Activated T-helper 2 cell treated with anti-CD3 and anti-CD28 coated beads, Interferon-gamma antibody, Interleukin-2, Interleukin-4, amounts not matched to agents 10 μg/mL and 5 μg/mL and 100 μg/mL, durations not matched to agents 14 hours and 24 hours and 36 hours (primary cell): Measurements from ENCODE around the gene MRPL33. TPM values are rescaled to one million over a fixed set of nuclear protein-coding genes. Genes with fewer than 3 reads are reported as not detected.

Experiments
- DNase-seq: peaks from one replicate; pipeline ENCODE4 v3.0.0; 2021; ENCODE audit warnings: low spot score
- H3K27ac Mint-ChIP-seq: one replicate; pipeline ENCODE4 v1.8.0; 2021; ENCODE audit warnings: mixed read lengths
- H3K27me3 Mint-ChIP-seq: one replicate; pipeline ENCODE4 v1.8.0; 2021; ENCODE audit warnings: low read depth, mixed read lengths
- H3K36me3 Mint-ChIP-seq: one replicate; pipeline ENCODE4 v1.8.0; 2021; ENCODE audit warnings: low read depth, mixed read lengths
- H3K4me1 Mint-ChIP-seq: one replicate; pipeline ENCODE4 v1.8.0; 2021; ENCODE audit warnings: low read depth, mixed read lengths
- H3K4me3 Mint-ChIP-seq: one replicate; pipeline ENCODE4 v1.8.0; 2021; ENCODE audit warnings: low read depth, mild to moderate bottlenecking, moderate library complexity, mixed read lengths
- H3K9me3 Mint-ChIP-seq: one replicate; pipeline ENCODE4 v1.8.0; 2021; ENCODE audit warnings: mixed read lengths
- intact Hi-C: fragments of 100-400 bp; cut with micrococcal nuclease; formaldehyde crosslinking; loops from one replicate; pipeline ENCODE4 v1.15.1; 2023
- total RNA-seq: library from RNA; stranded (reverse); gene quantifications from 2 replicates; pipeline ENCODE4 v1.2.3, GENCODE V29; 2022

MRPL33 gene
- total RNA-seq, 1 donor from 2014 or later: 58.9 TPM

DNA sequence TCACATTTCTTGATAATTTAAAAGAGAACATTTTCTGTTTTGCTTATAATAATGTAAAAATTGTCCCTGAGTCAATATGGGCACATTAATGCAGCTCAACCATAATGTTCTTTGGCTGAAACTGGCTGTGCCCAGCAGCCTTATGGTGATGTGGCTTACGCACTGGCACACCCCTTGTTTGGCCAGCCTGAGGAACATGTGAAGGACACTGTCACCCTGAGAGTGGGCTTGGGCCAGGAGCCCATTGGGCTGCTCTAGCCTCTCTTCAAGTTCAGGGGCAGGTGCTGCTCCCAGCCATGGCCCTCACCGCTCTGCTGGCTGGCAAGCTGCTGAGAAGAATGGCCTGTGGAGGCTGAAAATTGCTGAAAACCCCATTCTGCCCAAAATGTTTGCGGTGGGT is 37.5 kb downstream of the MRPL33 start:
- intact Hi-C loops: no loop called here
- DNase-seq: no peak
- Mint-ChIP-seq H3K36me3 (no peaks in the 10 kb centered on the region), H3K9me3 (no peaks in the 10 kb centered on the region), H3K27ac (no peak overlapping the region), H3K4me3 (no peak overlapping the region), H3K4me1 (peaks cover 7% of the 10 kb centered on the region), H3K27me3 (no peaks in the 10 kb centered on the region)

DNA sequence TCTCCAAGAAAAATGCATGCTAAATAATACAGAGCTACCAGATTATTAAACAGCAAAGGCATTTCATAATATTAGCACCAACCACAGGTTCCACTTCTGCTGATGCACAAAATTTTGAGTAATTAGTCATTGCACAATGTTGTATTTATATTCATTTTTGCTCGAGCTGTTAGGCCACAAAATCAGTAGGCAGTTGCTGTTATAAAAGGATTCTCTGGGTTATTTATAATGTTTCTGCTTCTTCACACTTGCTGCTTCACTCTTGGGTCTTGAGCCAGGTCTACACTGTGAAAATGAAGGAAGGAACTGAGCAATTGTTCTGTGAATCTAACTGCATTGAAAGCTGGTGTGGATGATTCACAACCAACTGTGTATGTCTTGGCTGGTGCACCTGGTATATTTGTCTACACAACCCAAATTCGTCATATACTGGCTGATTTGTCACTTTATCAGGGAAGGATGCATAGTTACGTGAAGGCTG is 38.3 kb downstream of the MRPL33 start:
- Mint-ChIP-seq H3K9me3 (no peaks in the 10 kb centered on the region), H3K27ac (no peak overlapping the region), H3K4me1 (peaks cover 7% of the 10 kb centered on the region), H3K4me3 (no peak overlapping the region), H3K36me3 (no peaks in the 10 kb centered on the region), H3K27me3 (peaks cover 2% of the 10 kb centered on the region)
- no peak for DNase-seq
- intact Hi-C loops: no loop called here

DNA sequence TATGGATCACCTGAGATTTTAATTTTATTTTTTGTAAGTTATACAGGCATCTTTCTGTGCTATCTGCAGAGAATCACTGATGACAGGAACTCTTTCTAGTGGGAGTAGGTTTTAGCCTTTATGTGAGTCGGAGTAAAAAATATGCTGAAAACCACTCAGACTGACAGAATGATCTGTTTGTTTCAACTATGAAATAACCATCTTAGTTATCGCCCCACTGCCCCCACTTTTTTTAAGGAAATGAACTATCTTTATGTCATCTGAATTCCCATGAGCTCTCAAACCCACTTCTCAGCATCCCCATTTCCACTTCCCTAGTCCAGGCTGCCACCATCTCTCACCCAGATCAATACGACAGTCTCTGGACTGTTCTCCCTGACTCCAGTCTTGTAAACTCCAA is 38.9 kb downstream of the MRPL33 start:
- Mint-ChIP-seq H3K36me3 (no peaks in the 10 kb centered on the region), H3K4me1 (peaks cover 7% of the 10 kb centered on the region), H3K27me3 (peaks cover 2% of the 10 kb centered on the region), H3K4me3 (no peak overlapping the region), H3K27ac (no peak overlapping the region), H3K9me3 (no peaks in the 10 kb centered on the region)
- intact Hi-C loops: no loop called here
- no peak for DNase-seq

DNA sequence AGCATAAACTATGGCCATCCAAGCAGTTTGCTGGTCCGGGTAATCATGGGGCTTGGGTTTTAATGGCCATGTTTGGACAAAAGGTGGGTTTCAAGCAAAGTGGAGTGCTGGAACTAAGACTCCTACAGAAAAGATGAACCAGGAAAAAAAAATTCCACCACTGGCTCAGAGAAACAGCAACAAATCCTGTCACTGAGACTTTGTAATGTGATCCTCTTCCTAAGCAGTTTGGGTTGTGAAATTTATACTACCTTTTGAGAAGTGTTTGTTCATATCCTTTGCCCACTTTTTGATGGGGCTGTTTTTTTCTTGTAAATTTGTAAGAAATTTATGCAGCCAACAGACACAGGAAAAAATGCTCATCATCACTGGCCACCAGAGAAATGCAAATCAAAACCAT is 40.2 kb downstream of the MRPL33 start:
- Mint-ChIP-seq H3K4me3 (no peak overlapping the region), H3K27me3 (peaks cover 2% of the 10 kb centered on the region), H3K36me3 (no peaks in the 10 kb centered on the region)

DNA sequence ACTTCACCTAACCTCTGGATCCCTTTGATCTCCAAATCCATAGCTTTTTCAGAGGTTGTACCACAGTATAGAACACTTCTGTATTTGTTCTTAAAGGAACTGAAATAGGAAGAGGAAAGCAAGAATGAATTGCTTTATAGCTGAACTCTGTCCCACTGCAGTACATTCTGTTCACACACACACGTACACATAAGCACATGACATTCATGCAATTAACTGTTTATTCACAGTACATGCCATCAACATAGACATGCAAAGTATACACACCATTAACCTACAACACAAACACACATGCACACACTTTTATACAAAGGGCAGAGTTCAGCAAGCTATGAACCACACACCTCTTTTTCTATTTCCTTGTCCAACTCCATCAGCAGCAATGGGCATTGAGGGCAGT is 43.2 kb downstream of the MRPL33 start:
- Mint-ChIP-seq H3K36me3 (no peaks in the 10 kb centered on the region), H3K9me3 (no peaks in the 10 kb centered on the region), H3K4me1 (peaks cover 7% of the 10 kb centered on the region), H3K27me3 (peaks cover 2% of the 10 kb centered on the region), H3K4me3 (no peak overlapping the region), H3K27ac (no peak overlapping the region)
- intact Hi-C loops: no loop called here
- no peak for DNase-seq

More for the DNA sequence above, 40.2 kb downstream of the MRPL33 start:
- intact Hi-C loops: no loop called here
- DNase-seq: no peak
- Mint-ChIP-seq H3K9me3 (no peaks in the 10 kb centered on the region), H3K27ac (no peak overlapping the region), H3K4me1 (peaks cover 7% of the 10 kb centered on the region)

DNA sequence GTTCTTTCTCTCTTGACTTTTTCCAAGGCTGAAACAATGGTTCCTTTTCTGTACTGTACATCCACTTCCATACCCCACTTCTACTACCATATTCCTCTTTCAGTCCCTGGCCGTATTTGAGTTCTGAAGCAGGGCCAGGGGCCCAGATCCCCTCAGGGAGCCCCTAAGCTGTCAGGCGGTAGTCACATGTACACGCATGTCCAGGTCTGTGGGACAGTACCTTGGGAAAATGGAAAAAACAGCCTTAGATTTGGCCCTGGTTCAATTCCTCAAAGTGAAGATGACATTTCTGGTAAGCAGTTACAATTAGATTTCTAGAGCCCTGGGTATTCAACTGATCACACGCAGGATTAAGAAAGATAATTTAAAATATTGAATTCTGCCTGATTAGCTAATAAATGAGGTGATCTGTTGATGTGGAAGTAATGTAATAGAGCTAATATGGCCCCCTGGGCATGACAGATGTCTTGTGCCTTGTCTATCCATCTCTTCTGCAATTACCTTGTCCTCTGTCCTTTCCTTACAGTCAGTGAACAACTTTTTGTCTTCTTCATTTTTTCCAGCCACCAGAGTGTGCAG is 44.4 kb downstream of the MRPL33 start:
- Mint-ChIP-seq H3K4me1 (peaks cover 2% of the 10 kb centered on the region), H3K4me3 (no peak overlapping the region), H3K9me3 (no peaks in the 10 kb centered on the region), H3K36me3 (no peaks in the 10 kb centered on the region), H3K27me3 (peaks cover 2% of the 10 kb centered on the region), H3K27ac (no peak overlapping the region)
- intact Hi-C loops: no loop called here
- DNase-seq: no peak

DNA sequence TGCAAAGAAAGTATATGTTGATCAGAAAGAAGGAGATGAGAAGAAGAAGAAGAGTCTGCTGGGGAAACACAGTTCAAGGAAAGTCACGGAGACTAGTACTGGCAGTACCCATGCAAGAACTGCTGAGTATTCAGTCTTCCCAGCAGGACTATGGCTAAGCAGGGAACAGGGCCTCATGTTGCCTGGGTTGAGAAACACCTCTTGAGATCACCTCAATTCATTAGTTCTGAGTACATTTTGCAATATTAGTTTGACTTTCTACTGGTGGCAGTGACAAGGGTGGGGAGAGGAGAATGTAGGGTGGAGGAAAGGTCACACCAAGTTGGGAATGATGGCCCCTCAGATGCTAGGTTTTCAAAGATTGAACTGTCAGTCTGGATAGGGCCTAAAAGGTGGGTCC is 50.5 kb downstream of the MRPL33 start:
- Mint-ChIP-seq H3K9me3 (peaks cover 12% of the 10 kb centered on the region), H3K27me3 (no peaks in the 10 kb centered on the region), H3K27ac (no peak overlapping the region), H3K36me3 (no peaks in the 10 kb centered on the region), H3K4me3 (no peak overlapping the region), H3K4me1 (no peaks in the 10 kb centered on the region)
- DNase-seq: no peak
- intact Hi-C loops: no loop called here

DNA sequence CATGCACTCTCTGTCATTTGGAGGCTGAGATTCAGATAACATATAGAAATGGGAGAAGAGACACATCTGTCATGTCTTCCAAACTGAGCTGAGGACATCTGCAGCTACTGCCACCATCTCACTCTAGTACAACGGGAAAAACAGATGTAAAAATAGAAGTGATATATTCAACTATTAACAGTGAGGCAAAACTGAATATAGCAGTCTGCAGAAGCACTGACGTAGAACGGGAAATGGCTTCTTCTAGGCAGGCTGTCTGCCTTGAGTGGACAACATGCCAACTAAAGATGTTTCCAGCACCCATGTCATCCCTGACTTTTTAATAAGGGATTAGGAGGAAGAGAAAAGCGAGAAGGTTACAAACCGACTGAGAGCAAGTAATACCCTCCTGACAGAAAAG is 51.6 kb downstream of the MRPL33 start:
- Mint-ChIP-seq H3K9me3 (peaks cover 12% of the 10 kb centered on the region), H3K27me3 (no peaks in the 10 kb centered on the region), H3K36me3 (no peaks in the 10 kb centered on the region), H3K27ac (no peak overlapping the region), H3K4me3 (no peak overlapping the region), H3K4me1 (no peaks in the 10 kb centered on the region)
- no peak for DNase-seq
- intact Hi-C loops: no loop called here

DNA sequence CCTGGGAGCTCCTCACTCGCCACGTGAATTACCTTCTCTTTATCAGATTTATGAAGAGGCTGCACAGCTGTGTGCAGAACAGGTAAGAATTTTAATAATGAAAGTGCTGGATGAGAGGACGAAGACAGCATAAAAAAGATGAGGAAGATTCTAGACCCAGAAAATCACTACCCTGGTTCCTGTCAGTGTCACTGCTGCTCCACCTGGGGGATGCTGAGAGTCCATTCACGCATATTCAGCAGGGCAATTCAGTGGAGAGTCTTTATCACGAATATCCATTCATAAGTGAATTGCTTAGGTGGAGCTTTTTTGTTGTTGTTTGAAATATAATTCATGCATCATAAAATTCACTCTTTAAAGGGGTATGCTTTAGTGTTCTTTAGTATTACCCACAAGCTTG is 52.0 kb downstream of the MRPL33 start:
- H3K27me3 Mint-ChIP-seq: no peaks in the 10 kb centered on the region
- H3K36me3 Mint-ChIP-seq: no peaks in the 10 kb centered on the region
- H3K4me1 Mint-ChIP-seq: no peaks in the 10 kb centered on the region
- peaks cover 12% of the 10 kb centered on the region for H3K9me3 Mint-ChIP-seq
- intact Hi-C loops: no loop called here
- no peak for DNase-seq
- H3K27ac Mint-ChIP-seq: no peak overlapping the region
- H3K4me3 Mint-ChIP-seq: no peak overlapping the region

DNA sequence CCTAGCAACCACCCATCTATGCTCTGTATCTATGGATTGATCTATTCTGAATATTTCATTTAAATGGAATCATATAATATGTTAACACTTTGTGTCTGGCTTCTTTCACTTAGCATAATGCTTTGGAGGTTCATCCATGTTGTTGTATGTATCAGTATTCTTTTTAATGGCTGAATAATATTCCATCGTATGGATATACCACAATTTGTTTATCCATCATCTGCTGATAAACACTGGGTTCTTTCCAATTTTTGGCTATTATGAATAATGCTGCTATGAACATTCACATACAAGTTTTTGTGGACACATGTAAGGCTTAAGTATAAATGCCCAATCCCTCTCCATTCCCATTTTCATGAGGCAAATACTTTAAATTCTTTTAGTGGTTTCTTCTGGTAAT is 52.9 kb downstream of the MRPL33 start:
- no peaks in the 10 kb centered on the region for H3K4me1 Mint-ChIP-seq
- H3K27me3 Mint-ChIP-seq: no peaks in the 10 kb centered on the region
- no peaks in the 10 kb centered on the region for H3K36me3 Mint-ChIP-seq
- intact Hi-C loops: no loop called here
- H3K27ac Mint-ChIP-seq: no peak overlapping the region
- DNase-seq: no peak
- no peak overlapping the region for H3K4me3 Mint-ChIP-seq
- peaks cover 12% of the 10 kb centered on the region for H3K9me3 Mint-ChIP-seq

DNA sequence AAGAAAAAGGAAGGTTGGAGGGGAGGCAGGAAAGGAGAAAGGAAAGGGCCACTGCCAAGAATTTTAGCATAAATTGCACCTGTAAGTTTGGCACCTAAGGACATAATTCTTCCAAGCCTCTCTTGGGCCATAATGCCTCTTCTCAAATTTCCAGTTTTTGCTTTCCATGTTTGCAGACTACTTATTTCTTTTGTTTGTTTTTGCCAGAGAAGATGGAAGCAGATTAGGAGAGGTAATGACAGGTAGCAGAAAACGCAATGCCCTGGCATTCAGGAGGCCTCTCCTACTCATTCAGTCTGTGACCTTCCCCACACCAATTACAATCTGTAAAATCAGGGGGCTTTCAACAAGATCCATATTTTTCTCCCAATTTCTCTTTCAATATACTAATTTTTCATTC is 56.8 kb downstream of the MRPL33 start:
- H3K27ac Mint-ChIP-seq: no peak overlapping the region
- no peaks in the 10 kb centered on the region for H3K36me3 Mint-ChIP-seq
- intact Hi-C loops: no loop called here
- no peaks in the 10 kb centered on the region for H3K27me3 Mint-ChIP-seq
- DNase-seq: no peak
- H3K4me3 Mint-ChIP-seq: no peak overlapping the region
- no peaks in the 10 kb centered on the region for H3K4me1 Mint-ChIP-seq
- H3K9me3 Mint-ChIP-seq: peaks cover 12% of the 10 kb centered on the region

Other genes with a start within 250 kb of the MRPL33 start
- 23.9 and 25.1 TPM in 2 replicates for gene ZNF512, start 188.7 kb upstream of the MRPL33 start, total RNA-seq
- 0.57 and 0.73 TPM in 2 replicates for gene CCDC121, start 142.7 kb upstream of the MRPL33 start, total RNA-seq
- gene GPN1, start 142.7 kb upstream of the MRPL33 start, total RNA-seq: 54.3 and 55.9 TPM in 2 replicates
- 32.5 and 37.0 TPM in 2 replicates for gene SUPT7L, start 108.1 kb upstream of the MRPL33 start, total RNA-seq
- 26.7 and 27.8 TPM in 2 replicates for gene SLC4A1AP, start 107.8 kb upstream of the MRPL33 start, total RNA-seq
- gene RBKS, start 118.7 kb downstream of the MRPL33 start, total RNA-seq: 1.8 and 3.0 TPM in 2 replicates
- 49.0 and 54.5 TPM in 2 replicates for gene BABAM2, start 119.0 kb downstream of the MRPL33 start, total RNA-seq